ENCODE data around the gene DCAF16. TPM values are rescaled to one million over a fixed set of nuclear protein-coding genes. Genes with fewer than 3 reads are reported as not detected.
A peak's percentile ranks its signal among the peaks of the same experiment; 100 is the strongest.

The DCAF16 gene
- total RNA-seq, 4 donors from 2014 or later: 5.6 to 28.2 (median 12.2) TPM

GRCh38 chr4:17846266-17846665, 35.7 kb upstream of the DCAF16 start:
- intact Hi-C loops (cut with DNase I): no loop called here
- Histone ChIP-seq H3K27ac (no peak overlapping the region), H3K4me1 (no peaks in the 10 kb centered on the region), H3K4me3 (no peak overlapping the region), H3K27me3 (no peaks in the 10 kb centered on the region), H3K9me3 (no peaks in the 10 kb centered on the region), H3K36me3 (peaks cover 0 to 18% (median 0%) of the 10 kb centered on the region in 3 donors)
- no peak for DNase-seq
- 57 to 73% methylated on average over 2 of the region's 2 CpGs for WGBS, 2 donors
- TF ChIP-seq POLR2A (IDR thresholded peaks at IDR 0.05): no peak
- TF ChIP-seq CTCF (IDR thresholded peaks at IDR 0.05): no peak

- no peak overlapping the region for H3K27ac ChIP-seq
- WGBS, 2 donors: 67 to 81% methylated on average over 1 of the region's 1 CpG
- DNase-seq: no peak
- peaks cover 0 to 5% (median 0%) of the 10 kb centered on the region in 3 donors for H3K36me3 ChIP-seq
- intact Hi-C loops (cut with DNase I): no loop called here
- H3K27me3 ChIP-seq: no peaks in the 10 kb centered on the region
- TF ChIP-seq CTCF (IDR thresholded peaks at IDR 0.05) (no peak), POLR2A (IDR thresholded peaks at IDR 0.05) (no peak)
- no peaks in the 10 kb centered on the region for H3K9me3 ChIP-seq
- no peak overlapping the region for H3K4me3 ChIP-seq
- H3K4me1 ChIP-seq: no peaks in the 10 kb centered on the region
Measured at GRCh38 chr4:17823871-17824669, 13.5 kb upstream of the DCAF16 start.

GRCh38 chr4:17817027-17817426, 6.5 kb upstream of the DCAF16 start:
- TF ChIP-seq CTCF (IDR thresholded peaks at IDR 0.05) (peak; percentile 14 to 67 (median 61)), POLR2A (IDR thresholded peaks at IDR 0.05) (no peak)
- H3K9me3 ChIP-seq: no peaks in the 10 kb centered on the region
- no peaks in the 10 kb centered on the region for H3K27me3 ChIP-seq
- no peak overlapping the region for H3K4me3 ChIP-seq
- H3K36me3 ChIP-seq: no peaks in the 10 kb centered on the region
- H3K4me1 ChIP-seq: peaks cover 0 to 10% (median 0%) of the 10 kb centered on the region in 3 donors
- WGBS, 2 donors: 47 to 54% methylated on average over 5 of the region's 5 CpGs
- intact Hi-C loops (cut with DNase I): no loop called here
- no peak overlapping the region for H3K27ac ChIP-seq
- no peak for DNase-seq

DNA sequence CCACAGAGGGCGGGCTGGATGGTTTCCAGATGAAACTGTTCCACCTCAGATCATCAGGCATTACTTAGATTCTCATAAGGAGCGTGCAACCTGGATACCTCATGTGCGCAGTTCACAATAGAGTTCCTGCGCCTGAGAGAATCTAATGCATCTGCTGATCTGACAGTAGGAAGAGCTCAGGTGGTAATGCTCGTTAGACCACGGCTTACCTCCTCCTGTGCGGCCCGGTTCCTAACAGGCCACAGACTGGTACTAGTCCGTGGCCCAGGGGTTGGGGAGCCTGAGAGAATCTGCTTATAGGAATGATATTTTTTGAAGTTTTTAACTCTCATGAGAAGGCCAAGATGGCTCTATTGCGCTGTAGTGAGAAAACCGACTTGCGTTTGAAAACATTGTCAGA, 5.6 kb upstream of the DCAF16 start:
- Histone ChIP-seq H3K9me3 (no peaks in the 10 kb centered on the region), H3K4me1 (peaks cover 0 to 18% (median 3%) of the 10 kb centered on the region in 3 donors), H3K27ac (no peak overlapping the region), H3K27me3 (no peaks in the 10 kb centered on the region), H3K4me3 (no peak overlapping the region), H3K36me3 (no peaks in the 10 kb centered on the region)
- WGBS, 2 donors: 94 to 98% methylated on average over 11 to 12 of the region's 12 CpGs
- intact Hi-C loops (cut with DNase I): no loop called here
- TF ChIP-seq POLR2A (IDR thresholded peaks at IDR 0.05): no peak
- no peak for TF ChIP-seq CTCF (IDR thresholded peaks at IDR 0.05)
- no peak for DNase-seq

DNA sequence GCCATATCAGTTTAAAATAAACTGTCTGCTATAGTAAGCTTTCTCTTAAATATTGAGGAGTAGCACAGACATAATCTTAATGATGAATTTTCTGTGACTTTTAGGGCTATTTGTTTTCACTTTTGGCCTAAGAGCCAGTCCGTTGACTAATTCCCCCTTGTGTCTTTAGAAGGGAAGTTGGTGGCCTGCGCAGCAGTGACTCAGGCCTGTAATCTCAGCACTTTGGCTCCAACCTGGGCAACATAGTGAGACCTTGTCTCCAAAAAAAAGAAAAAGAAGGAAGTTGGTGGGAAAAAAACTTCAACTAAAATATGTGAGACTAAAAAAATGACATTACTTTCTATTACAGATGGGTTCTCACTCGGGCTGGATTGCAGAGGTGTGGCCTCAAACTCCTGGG, 3.6 kb upstream of the DCAF16 start:
- Histone ChIP-seq H3K4me3 (no peak overlapping the region), H3K4me1 (peaks cover 7 to 29% (median 10%) of the 10 kb centered on the region in 3 donors), H3K9me3 (no peaks in the 10 kb centered on the region), H3K27me3 (no peaks in the 10 kb centered on the region), H3K36me3 (no peaks in the 10 kb centered on the region), H3K27ac (no peak overlapping the region)
- WGBS, 2 donors: 49 to 62% methylated on average over 3 of the region's 3 CpGs
- intact Hi-C loops (cut with DNase I): no loop called here
- TF ChIP-seq CTCF (IDR thresholded peaks at IDR 0.05) (no peak), POLR2A (IDR thresholded peaks at IDR 0.05) (no peak)
- DNase-seq: no peak
